ENCODE results near the gene KLC4.
"Not testable (repeated sequence)": the region's sequence is repeated elsewhere in the genome, so short reads cannot be mapped to it uniquely, and the experiment has no call there.

The KLC4 gene

GRCh38 chr6:43096451-43097097, 37.1 kb downstream of the KLC4 start:
- DNase-seq = peak; percentile 90

DNA sequence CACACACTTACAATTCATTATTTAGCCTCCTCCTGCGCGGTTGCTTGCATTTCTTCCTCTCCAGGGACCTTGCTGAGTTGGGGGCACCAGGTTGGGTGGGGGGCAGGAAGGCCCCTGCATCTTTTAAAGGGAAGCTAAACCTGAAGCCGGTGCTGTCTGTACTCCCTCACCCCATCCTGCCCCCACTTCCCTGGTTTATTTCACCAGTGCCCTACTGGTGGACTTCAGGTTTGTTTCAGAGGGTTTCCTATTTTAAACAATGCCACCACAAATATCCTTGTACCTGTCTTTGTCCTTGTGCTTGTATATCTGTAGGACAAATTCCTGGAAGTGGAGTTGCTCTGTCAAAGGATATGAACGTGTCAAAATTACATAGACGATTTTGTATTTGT, 37.7 kb downstream of the KLC4 start:
- DNase-seq = peak in 1 of 2 experiments; percentile 31

DNA sequence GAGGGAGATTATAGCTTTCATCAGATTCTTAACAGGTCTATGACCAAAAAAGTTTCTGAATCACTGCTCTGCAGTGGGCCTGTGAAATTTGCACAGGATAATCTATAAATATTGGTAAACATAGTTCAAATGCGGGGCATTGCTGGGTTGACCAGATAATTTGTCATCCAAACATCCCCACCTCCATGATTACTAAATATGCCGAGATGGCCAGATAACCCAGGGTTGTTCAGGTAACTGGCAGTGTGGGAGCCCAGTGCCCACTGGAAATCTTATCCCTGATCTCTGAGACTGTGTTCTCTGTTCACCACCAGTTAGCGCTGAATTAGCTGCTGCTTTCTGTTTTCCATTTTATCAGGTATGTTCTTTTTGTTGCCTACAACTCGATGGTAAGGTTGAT, 38.1 kb downstream of the KLC4 start:
- no peak for DNase-seq

DNA sequence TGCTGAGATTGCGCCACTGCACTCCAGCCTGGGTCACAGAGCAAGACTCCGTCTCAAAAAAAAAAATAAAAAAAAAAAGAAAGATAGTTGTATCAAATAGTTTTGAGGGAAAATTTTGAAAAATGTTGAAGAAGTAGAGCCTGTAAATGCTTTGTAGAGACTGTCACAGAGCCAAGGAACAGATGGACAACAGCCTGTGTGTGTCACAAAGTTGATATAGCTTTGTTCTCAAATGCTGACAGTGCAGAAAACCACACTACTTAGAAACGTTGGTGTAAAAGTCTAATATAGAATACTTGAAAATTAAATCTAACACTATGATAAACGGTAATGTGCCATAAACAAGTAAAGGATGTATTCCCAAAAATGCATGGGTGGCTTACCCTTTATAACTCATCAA, 42.1 kb downstream of the KLC4 start:
- no peak for DNase-seq

DNA sequence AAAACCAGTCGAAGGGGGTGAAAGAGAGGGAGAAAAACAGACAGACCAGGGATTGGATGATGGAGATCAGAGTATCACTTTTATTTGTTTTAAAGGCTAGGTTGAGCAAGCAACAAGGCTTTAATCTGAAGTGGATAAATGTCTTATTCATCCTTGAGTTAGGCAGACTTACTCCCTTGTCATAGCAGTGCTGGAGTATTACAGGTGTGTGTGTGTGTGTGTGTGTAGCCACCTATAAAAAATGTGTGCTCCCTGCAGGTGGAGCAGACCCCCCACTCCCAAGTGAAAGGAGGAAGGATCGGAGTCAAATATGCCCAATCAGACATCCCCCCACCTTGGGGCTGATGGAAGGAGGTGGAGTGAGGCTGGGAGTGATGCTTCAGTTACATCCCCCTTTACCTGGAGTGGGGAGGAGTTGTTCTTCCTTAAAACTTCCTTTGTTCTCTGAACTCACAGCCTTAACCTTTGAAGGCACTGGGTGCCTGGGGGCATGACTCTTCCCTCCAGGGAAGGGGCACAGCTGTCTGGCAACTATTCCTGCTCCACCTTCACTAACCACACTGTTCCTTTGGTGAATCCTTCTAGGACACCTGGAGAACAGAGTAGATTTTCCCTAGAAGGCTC, 43.9 kb downstream of the KLC4 start:
- no peak for DNase-seq

DNA sequence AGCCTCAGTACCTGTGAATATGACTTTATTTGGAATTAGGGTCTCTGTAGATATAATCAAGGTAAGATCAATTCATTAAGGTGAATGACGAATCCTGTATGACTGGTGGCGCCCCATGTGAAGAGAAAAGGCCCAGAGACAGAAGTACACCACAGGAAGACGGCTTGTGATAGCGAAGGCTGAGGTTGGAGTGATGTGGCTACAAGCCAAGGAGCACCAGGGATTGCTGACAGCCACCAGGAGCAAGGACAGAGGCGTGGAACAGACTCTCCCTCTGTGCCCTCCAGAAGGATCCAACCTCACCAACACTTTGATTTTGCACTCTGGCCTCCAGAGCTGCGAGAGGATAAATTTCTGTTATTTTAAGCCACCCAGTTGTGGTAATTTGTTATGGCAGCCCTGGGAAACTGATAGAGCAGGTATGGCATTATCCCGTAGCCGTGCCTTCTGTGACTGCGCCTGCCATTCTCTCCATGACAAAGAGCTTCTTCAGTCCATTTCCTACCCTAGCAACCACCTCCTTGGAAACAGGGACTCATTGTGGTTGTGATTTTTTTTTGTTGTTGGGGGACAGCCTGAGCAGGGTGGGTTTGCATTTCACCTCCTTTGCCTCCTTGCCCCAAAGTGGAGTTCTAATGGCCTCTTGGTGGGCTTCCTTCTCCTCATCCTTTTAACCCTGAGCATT, 46.2 kb downstream of the KLC4 start:
- DNase-seq = no peak

- DNase-seq = no peak
Measured at GRCh38 chr6:43107344-43108062, 48.1 kb downstream of the KLC4 start.

GRCh38 chr6:43113431-43114260, 54.2 kb downstream of the KLC4 start:
- DNase-seq = peak; percentile 83 to 90

DNA sequence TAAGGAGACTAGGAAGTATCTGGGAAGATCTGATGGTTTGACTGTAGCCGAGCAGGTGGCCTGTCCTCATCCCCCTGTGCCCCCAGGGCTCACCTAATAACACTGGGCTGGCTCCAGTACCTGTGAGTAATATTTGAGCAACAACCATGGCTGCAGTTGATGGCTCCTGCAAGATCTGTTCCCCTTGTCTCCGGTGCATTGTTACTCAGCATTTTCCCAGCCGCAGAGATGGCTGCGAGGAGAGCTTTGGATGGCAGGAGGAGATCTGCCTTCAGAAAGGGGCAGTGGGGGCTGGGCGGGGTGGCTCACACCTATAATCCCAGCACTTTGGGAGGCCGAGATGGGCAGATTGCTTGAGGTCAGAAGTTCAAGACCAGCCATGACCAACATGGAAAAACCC, 55.9 kb downstream of the KLC4 start:
- peak in 1 of 2 experiments; percentile 34 for DNase-seq

GRCh38 chr6:43117466-43117865, 58.0 kb downstream of the KLC4 start:
- not testable (repeated sequence) for DNase-seq

DNA sequence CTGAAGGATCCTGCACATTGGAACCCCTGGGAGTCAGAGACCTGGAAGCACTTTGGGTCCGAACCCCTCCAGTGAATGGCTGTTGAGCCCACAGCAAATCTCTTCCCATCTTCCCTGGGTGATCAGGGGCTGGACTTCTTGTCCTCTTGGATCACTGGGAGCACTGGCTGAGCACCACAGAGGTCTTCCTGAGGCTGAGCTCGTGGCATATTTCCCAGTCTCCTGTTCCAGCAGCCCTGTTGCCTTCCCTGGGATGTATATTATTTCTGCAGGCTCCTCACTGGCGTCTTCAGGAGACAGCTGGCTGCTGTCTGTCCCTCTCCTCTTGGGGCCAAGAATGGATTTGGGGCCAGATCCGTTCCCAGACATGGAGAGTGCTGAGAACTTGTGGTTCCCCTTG, 60.1 kb downstream of the KLC4 start:
- DNase-seq = no peak

DNA sequence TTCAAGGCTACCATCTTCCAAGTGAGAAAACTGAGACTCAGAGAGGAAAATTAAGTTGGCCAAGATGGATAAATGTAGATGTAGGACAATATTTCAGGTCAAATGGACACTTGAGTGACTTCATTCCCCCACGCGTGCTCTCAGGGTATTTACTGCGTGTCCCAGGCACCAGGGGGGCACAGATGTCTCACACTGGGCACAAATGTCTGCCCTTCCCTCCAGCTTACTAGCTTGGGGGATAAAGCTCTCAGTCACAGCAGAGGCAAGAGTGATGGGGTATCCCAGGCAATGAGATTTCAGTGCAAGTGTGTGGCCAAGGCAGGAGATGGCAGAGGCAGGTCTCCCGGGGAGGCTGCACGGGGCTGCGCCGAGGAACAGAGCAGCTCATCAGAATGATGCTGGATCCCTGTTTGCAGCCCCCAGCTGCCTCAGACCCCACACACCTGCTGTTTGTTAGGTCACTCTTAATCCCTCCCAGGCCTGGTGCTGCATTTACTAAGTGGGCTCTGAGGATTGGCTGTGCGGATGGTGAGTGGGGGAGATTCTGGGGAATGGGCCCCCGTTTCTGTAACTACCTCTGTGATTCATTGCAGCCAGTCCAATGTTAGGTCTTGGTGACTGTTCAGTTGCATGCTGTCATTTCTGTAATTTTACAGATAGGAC, 60.8 kb downstream of the KLC4 start:
- DNase-seq = no peak

GRCh38 chr6:43120944-43121913, 61.8 kb downstream of the KLC4 start:
- DNase-seq = no peak

- DNase-seq = no peak
Measured at GRCh38 chr6:43122146-43122545, 62.7 kb downstream of the KLC4 start.

GRCh38 chr6:43123461-43124314, 64.3 kb downstream of the KLC4 start:
- no peak for DNase-seq

GRCh38 chr6:43124481-43124880, 65.0 kb downstream of the KLC4 start:
- DNase-seq = no peak
